HEK293 (cell line): ENCODE data around the gene MAVS.

Experiments
- CTCF ChIA-PET: fragments of 350-600 bp; formaldehyde crosslinking; extraction: SDS; loops from one replicate; lab custom pipeline; 2021; ENCODE audit warnings: antibody characterized with exemption; lab: Yijun Ruan, JAX
- POLR2A ChIA-PET: fragments of 300-600 bp; formaldehyde crosslinking; extraction: SDS; loops from one replicate; lab custom pipeline; 2020; ENCODE audit warnings: antibody characterized with exemption, inconsistent platforms; lab: Yijun Ruan, JAX
- H3K27ac ChIP-seq: fragments of 200-500 bp; sonication (Bioruptor generic); 2 replicates; pipeline ENCODE4 v1.5.1; 2014; ENCODE audit warnings: low read depth, low read length, control low read depth, inconsistent platforms; ENCODE audit errors: extremely low read depth
- H3K36me3 ChIP-seq, 2 experiments: fragments of 200-500 bp in 1 of 2; sonication (Bioruptor generic) in 1 of 2; 1 replicate in 1 of 2; 2 replicates in 1 of 2; pipeline ENCODE4 v1.5.1; 2014 to 2017; ENCODE audit warnings: inconsistent platforms in 2 of 2, low read length in 2 of 2; ENCODE audit not compliant: control insufficient read depth in 2 of 2, insufficient read depth in 1 of 2
- H3K4me1 ChIP-seq: fragments of 200-500 bp; sonication (Bioruptor generic); 2 replicates; pipeline ENCODE4 v1.5.1; 2014; ENCODE audit warnings: mild to moderate bottlenecking, low read length, inconsistent platforms; ENCODE audit not compliant: control insufficient read depth, insufficient read depth
- H3K4me3 ChIP-seq: 2 replicates; pipeline ENCODE4 v1.5.1; 2011; ENCODE audit warnings: low read depth, mild to moderate bottlenecking, control low read depth, low read length, moderate library complexity
- H3K9me3 ChIP-seq: fragments of 200-500 bp; sonication (Bioruptor generic); 2 replicates; pipeline ENCODE4 v1.5.1; 2014; ENCODE audit warnings: low read depth, low read length, inconsistent platforms; ENCODE audit not compliant: control insufficient read depth, insufficient read depth
- BCL11A ChIP-seq: fragments of 450-650 bp; formaldehyde crosslinking; IDR thresholded peaks from 2 replicates; pipeline ENCODE4 v1.5.1; 2016; ENCODE audit warnings: low read depth, missing biosample characterization, missing genetic modification characterization
- GLIS2 ChIP-seq: fragments of 450-650 bp; formaldehyde crosslinking; IDR thresholded peaks from 2 replicates; pipeline ENCODE4 v1.5.1; 2016; ENCODE audit warnings: missing biosample characterization, missing genetic modification characterization
- KLF17 ChIP-seq: fragments of 450-650 bp; formaldehyde crosslinking; IDR thresholded peaks from 2 replicates; pipeline ENCODE4 v1.5.1; 2016; ENCODE audit warnings: missing biosample characterization, missing genetic modification characterization
- ZNF112 ChIP-seq: fragments of 450-650 bp; formaldehyde crosslinking; IDR thresholded peaks from 2 replicates; pipeline ENCODE4 v1.5.0; 2017; ENCODE audit warnings: missing biosample characterization, missing genetic modification characterization
- ZNF239 ChIP-seq: fragments of 450-650 bp; formaldehyde crosslinking; IDR thresholded peaks from 2 replicates; pipeline ENCODE4 v1.5.1; 2016; ENCODE audit warnings: missing biosample characterization, missing genetic modification characterization
- ZNF362 ChIP-seq: fragments of 450-650 bp; formaldehyde crosslinking; IDR thresholded peaks from 2 replicates; pipeline ENCODE4 v1.5.1; 2016; ENCODE audit warnings: missing biosample characterization, missing genetic modification characterization
- ZNF366 ChIP-seq: fragments of 450-650 bp; formaldehyde crosslinking; conservative IDR thresholded peaks from 2 replicates; pipeline ENCODE4 v1.5.1; 2016; ENCODE audit warnings: missing biosample characterization, missing genetic modification characterization
- ZNF404 ChIP-seq: fragments of 450-650 bp; formaldehyde crosslinking; IDR thresholded peaks from 2 replicates; pipeline ENCODE4 v1.5.1; 2017; ENCODE audit warnings: missing biosample characterization, missing genetic modification characterization
- ZNF529 ChIP-seq: fragments of 450-650 bp; formaldehyde crosslinking; IDR thresholded peaks from 2 replicates; pipeline ENCODE4 v1.5.1; 2017; ENCODE audit warnings: missing genetic modification characterization, missing biosample characterization; ENCODE audit not compliant: insufficient replicate concordance
- ZNF670 ChIP-seq: fragments of 450-650 bp; formaldehyde crosslinking; IDR thresholded peaks from 2 replicates; pipeline ENCODE4 v1.5.1; 2016; ENCODE audit warnings: missing biosample characterization, missing genetic modification characterization, low read depth
- TF ChIP-seq, protein P1 (sequence below): fragments of 450-650 bp; formaldehyde crosslinking; IDR thresholded peaks from 2 replicates; pipeline ENCODE4 v1.5.1; 2016; ENCODE audit warnings: missing biosample characterization, missing genetic modification characterization, low read depth
- TF ChIP-seq, protein P2 (sequence below): fragments of 450-650 bp; formaldehyde crosslinking; IDR thresholded peaks from 2 replicates; pipeline ENCODE4 v1.5.1; 2016; ENCODE audit warnings: missing biosample characterization, missing genetic modification characterization
- TF ChIP-seq, protein P3 (sequence below): fragments of 450-650 bp; formaldehyde crosslinking; IDR thresholded peaks from 2 replicates; pipeline ENCODE4 v1.5.1; 2016; ENCODE audit warnings: missing biosample characterization, missing genetic modification characterization
- TF ChIP-seq, protein P4 (sequence below): fragments of 450-650 bp; formaldehyde crosslinking; IDR thresholded peaks from 2 replicates; pipeline ENCODE4 v1.5.1; 2016; ENCODE audit warnings: missing biosample characterization, missing genetic modification characterization, borderline replicate concordance

The MAVS gene

DNA sequence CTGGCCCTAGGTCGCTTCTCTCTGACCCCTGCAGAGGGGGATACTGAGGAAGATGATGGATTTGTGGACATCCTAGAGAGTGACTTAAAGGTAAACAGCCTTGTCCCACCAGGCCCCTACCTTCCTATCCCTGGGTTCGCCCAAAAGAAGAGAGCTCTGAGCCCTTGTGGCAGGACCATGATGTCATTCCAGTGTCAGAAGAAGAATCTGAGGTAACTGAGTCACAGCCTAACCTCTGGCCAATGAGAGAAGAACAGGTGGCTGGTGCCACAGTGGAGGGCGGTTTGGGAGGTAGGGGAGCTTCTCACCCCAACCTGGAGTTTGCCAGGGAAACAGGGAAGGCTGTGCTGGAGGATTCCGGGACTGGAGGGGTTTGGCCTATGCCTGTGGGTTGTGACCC, 45.3 kb upstream of the MAVS start:
- peaks cover 12% of the 10 kb centered on the region for H3K4me1 ChIP-seq
- TF ChIP-seq ZNF362 (no peak), ZNF670 (tag by site-specific recombination) (no peak), ZNF239 (no peak)
- TF ChIP-seq, protein P1, sequence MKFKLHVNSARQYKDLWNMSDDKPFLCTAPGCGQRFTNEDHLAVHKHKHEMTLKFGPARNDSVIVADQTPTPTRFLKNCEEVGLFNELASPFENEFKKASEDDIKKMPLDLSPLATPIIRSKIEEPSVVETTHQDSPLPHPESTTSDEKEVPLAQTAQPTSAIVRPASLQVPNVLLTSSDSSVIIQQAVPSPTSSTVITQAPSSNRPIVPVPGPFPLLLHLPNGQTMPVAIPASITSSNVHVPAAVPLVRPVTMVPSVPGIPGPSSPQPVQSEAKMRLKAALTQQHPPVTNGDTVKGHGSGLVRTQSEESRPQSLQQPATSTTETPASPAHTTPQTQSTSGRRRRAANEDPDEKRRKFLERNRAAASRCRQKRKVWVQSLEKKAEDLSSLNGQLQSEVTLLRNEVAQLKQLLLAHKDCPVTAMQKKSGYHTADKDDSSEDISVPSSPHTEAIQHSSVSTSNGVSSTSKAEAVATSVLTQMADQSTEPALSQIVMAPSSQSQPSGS (tag by site-specific recombination): peak; percentile 18; the same call in 1 of the 2 replicates
- ChIA-PET CTCF (interaction anchor here (1.6 kb wide), 1 partner anchor 19 kb away, joined by 10 read pairs; the partner anchor contains the start of gene AP5S1), POLR2A (interaction anchor here (1.1 to 2.0 kb wide), 3 partner anchors 12 to 25 kb away, joined by 3 to 7 read pairs (median 6); no protein-coding TSS in a partner anchor)
- H3K4me3 ChIP-seq: no peak overlapping the region
- no peak overlapping the region for H3K27ac ChIP-seq
- no peaks in the 10 kb centered on the region for H3K9me3 ChIP-seq
- H3K36me3 ChIP-seq: peaks cover 23 to 90% of the 10 kb centered on the region in 2 experiments

- Histone ChIP-seq H3K27ac (no peak overlapping the region), H3K4me1 (peaks cover 12% of the 10 kb centered on the region), H3K36me3 (peaks cover 26 to 90% of the 10 kb centered on the region in 2 experiments), H3K9me3 (no peaks in the 10 kb centered on the region), H3K4me3 (no peak overlapping the region)
- CTCF ChIA-PET: interaction anchor here (1.6 kb wide), 1 partner anchor 18 kb away, joined by 10 read pairs; the partner anchor contains the start of gene AP5S1
- POLR2A ChIA-PET: interaction anchor here (1.9 to 2.0 kb wide), 2 partner anchors 12 to 17 kb away, joined by 6 to 7 read pairs; no protein-coding TSS in a partner anchor
- no peak for TF ChIP-seq ZNF404 (tag by site-specific recombination)
- TF ChIP-seq KLF17: no peak
- 0 out of 2 replicates have a peak, but pooled peaks have one; percentile 14 for TF ChIP-seq GLIS2 (tag by site-specific recombination)
- TF ChIP-seq, protein P2, sequence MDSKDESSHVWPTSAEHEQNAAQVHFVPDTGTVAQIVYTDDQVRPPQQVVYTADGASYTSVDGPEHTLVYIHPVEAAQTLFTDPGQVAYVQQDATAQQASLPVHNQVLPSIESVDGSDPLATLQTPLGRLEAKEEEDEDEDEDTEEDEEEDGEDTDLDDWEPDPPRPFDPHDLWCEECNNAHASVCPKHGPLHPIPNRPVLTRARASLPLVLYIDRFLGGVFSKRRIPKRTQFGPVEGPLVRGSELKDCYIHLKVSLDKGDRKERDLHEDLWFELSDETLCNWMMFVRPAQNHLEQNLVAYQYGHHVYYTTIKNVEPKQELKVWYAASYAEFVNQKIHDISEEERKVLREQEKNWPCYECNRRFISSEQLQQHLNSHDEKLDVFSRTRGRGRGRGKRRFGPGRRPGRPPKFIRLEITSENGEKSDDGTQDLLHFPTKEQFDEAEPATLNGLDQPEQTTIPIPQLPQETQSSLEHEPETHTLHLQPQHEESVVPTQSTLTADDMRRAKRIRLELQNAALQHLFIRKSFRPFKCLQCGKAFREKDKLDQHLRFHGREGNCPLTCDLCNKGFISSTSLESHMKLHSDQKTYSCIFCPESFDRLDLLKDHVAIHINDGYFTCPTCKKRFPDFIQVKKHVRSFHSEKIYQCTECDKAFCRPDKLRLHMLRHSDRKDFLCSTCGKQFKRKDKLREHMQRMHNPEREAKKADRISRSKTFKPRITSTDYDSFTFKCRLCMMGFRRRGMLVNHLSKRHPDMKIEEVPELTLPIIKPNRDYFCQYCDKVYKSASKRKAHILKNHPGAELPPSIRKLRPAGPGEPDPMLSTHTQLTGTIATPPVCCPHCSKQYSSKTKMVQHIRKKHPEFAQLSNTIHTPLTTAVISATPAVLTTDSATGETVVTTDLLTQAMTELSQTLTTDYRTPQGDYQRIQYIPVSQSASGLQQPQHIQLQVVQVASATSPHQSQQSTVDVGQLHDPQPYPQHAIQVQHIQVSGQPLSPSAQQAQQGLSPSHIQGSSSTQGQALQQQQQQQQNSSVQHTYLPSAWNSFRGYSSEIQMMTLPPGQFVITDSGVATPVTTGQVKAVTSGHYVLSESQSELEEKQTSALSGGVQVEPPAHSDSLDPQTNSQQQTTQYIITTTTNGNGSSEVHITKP (tag by site-specific recombination): no peak
These were observed 44.8 kb upstream of the MAVS start for GRCh38 chr20:3801846-3802245.

DNA sequence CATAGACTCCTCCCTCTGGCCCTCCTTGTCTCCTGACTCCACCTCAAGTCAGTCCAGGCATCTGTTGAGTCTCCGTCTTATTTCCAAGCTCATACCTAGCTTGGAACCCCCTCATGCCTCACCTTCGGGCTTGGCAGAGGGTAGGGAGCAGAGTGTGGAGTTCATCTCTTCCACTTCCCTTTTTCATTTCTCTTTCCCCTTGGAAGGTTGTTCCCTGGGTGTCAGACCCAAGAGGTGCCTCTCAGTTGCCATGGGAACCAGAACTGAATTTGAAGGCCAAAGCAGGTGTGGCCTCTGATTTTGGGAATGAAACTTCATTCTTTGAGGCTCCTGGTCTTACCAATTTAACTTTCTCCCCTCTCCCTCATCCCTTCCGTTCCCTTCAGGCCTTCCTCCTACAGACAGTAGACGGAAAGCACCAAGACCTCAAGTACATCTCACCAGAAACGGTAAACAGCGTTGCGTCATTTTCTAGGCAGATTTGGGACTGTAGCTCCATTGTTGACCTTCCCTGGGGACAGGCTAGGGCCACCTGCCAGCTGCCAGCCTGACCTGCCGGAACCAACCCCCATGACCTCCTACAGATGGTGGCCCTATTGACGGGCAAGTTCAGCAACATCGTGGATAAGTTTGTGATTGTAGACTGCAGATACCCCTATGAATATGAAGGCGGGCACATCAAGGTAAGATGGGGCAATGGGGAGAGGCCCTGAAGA, 44.0 kb upstream of the MAVS start:
- Histone ChIP-seq H3K36me3 (peaks cover 26 to 86% of the 10 kb centered on the region in 2 experiments), H3K9me3 (no peaks in the 10 kb centered on the region), H3K4me3 (no peak overlapping the region), H3K4me1 (peaks cover 12% of the 10 kb centered on the region)
- POLR2A ChIA-PET: interaction anchor here (0.5 kb wide), 1 partner anchor 8 kb away, joined by 3 read pairs; no protein-coding TSS in a partner anchor
- TF ChIP-seq ZNF112 (tag by site-specific recombination): no peak
- TF ChIP-seq ZNF366 (tag by site-specific recombination): 0 out of 2 replicates have a peak, but pooled peaks have one; percentile 20
- TF ChIP-seq BCL11A (tag by site-specific recombination): no peak
- TF ChIP-seq, protein P3, sequence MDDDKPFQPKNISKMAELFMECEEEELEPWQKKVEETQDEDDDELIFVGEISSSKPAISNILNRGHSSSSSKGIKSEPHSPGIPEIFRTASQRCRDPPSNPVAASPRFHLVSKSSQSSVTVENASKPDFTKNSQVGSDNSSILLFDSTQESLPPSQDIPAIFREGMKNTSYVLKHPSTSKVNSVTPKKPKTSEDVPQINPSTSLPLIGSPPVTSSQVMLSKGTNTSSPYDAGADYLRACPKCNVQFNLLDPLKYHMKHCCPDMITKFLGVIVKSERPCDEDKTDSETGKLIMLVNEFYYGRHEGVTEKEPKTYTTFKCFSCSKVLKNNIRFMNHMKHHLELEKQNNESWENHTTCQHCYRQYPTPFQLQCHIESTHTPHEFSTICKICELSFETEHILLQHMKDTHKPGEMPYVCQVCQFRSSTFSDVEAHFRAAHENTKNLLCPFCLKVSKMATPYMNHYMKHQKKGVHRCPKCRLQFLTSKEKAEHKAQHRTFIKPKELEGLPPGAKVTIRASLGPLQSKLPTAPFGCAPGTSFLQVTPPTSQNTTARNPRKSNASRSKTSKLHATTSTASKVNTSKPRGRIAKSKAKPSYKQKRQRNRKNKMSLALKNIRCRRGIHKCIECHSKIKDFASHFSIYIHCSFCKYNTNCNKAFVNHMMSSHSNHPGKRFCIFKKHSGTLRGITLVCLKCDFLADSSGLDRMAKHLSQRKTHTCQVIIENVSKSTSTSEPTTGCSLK (tag by site-specific recombination): no peak
- no peak for TF ChIP-seq ZNF529 (tag by site-specific recombination)
- TF ChIP-seq, protein P4, sequence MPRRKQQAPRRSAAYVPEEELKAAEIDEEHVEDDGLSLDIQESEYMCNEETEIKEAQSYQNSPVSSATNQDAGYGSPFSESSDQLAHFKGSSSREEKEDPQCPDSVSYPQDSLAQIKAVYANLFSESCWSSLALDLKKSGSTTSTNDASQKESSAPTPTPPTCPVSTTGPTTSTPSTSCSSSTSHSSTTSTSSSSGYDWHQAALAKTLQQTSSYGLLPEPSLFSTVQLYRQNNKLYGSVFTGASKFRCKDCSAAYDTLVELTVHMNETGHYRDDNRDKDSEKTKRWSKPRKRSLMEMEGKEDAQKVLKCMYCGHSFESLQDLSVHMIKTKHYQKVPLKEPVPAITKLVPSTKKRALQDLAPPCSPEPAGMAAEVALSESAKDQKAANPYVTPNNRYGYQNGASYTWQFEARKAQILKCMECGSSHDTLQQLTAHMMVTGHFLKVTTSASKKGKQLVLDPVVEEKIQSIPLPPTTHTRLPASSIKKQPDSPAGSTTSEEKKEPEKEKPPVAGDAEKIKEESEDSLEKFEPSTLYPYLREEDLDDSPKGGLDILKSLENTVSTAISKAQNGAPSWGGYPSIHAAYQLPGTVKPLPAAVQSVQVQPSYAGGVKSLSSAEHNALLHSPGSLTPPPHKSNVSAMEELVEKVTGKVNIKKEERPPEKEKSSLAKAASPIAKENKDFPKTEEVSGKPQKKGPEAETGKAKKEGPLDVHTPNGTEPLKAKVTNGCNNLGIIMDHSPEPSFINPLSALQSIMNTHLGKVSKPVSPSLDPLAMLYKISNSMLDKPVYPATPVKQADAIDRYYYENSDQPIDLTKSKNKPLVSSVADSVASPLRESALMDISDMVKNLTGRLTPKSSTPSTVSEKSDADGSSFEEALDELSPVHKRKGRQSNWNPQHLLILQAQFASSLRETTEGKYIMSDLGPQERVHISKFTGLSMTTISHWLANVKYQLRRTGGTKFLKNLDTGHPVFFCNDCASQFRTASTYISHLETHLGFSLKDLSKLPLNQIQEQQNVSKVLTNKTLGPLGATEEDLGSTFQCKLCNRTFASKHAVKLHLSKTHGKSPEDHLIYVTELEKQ (tag by site-specific recombination): no peak
- TF ChIP-seq, all 188 proteins: peak for 1
- CTCF ChIA-PET: no interaction called here
- H3K27ac ChIP-seq: no peak overlapping the region
